ENCODE results near the gene SCUBE3. TPM values are rescaled to one million over a fixed set of nuclear protein-coding genes. Genes with fewer than 3 reads are reported as not detected.

The SCUBE3 gene
- total and polyA plus RNA-seq, 2 of the 8 experiments (the other 6 are each of a cell fraction or from before 2014, with no cell fraction given) = 0.80 to 1.0 TPM

DNA sequence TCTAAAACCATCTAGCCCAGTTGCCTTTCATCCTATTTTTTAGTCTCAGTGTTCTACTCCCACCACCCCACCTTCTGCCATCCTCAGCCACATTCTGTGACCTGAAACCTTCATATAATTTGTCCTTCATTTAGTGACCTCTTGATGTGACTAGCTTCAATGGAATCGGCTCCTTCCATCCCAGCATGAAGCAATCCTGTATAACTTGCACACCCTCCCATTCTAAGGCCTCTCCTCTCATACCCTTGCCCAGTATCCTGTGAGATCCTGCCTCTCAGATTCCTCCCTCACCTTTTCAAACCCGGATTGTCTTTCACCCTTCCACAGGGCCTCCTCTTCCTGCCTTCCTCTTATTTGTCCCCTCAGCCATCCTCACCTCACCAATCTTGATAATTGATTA, 48.8 kb downstream of the SCUBE3 start (continued):
- TF ChIP-seq KDM4A (IDR thresholded peaks at IDR 0.05; ENCODE audit: low read depth, low read length, severe bottlenecking) (no peak), HDAC2 (IDR thresholded peaks at IDR 0.05; ENCODE audit: borderline replicate concordance in 1 of 2, low read depth in 2 of 2, low read length in 2 of 2) (no peak), CEBPB (IDR thresholded peaks at IDR 0.05; ENCODE audit: low read depth, low read length) (no peak)

Measured in H1 (cell line).